ENCODE results near the gene ZFP2.

DNA sequence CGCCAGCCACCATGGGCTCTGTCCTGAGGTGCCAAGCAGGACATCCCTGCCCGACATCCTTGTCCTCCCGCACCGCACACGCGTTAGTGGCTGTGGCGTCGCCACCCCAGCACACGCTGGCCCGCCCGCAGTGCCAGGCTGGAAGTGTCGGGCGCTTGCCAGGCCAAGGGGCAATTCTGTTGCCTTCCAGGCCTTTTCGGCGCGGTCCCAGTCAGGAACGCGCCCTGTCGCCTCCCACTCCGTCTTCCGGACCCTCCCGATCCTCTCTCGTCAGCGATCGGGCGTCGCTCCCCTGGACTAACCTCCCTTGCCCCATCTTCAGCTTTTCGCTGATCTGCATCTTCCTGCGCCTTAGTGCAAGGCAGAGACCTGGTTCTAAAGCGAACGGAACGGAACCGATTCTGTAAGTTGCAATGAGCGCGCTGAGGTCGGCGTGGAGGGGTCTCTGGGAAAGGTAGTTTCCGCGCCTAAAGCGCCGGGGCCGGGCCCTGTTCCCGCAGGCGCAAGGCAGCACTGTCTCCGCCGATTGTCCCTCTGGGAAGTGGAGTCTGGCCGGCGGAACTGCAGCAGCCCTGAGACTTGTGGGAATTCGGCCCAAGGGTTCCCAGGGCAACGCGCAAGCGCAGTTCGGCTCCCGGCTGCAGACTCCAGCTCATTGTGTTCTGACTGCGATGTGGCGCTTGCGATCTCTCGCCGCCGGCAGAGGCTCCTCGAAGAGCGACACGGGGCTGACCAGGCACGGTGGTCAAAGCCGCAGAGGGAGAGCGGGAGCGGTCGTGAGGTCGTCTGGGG is 45.1 kb downstream of the ZFP2 start, which contains the start of gene ZNF454:
- TF ChIP-seq CTCF (IDR thresholded peaks at IDR 0.05; ENCODE audit: insufficient read depth, low read depth, low read length) (no peak), EZH2 (IDR thresholded peaks at IDR 0.05; ENCODE audit: insufficient read depth, low read length) (no peak)
